Fibroblast of skin of abdomen (primary cell): ENCODE results near the gene FRMD4B.
"Not testable (repeated sequence)": the region's sequence is repeated elsewhere in the genome, so short reads cannot be mapped to it uniquely, and the experiment has no call there.

ENCODE experiments used
- DNase-seq: peaks from one replicate; pipeline ENCODE4 v3.0.0-alpha.2; 2013

The FRMD4B gene

DNA sequence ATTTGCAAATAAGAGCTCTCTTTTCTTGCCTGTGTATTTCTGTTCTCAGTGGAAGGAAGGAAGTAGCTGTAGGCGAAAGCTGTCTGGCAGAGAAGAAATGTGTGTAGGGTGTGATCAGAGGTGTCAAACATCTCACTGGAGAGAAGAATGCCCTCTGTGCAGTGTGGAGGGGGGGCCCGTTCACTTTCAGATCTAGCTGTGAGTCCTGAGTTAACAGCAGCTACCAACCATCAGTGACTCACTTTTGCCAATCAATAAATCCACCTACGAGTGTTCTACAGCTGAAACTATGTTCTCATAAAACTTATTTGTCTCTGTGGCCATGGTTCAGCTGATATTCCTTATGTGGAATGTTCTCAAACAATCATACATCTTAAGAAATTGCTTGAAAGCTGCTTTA, 103.7 kb downstream of the FRMD4B start:
- no peak for DNase-seq

DNA sequence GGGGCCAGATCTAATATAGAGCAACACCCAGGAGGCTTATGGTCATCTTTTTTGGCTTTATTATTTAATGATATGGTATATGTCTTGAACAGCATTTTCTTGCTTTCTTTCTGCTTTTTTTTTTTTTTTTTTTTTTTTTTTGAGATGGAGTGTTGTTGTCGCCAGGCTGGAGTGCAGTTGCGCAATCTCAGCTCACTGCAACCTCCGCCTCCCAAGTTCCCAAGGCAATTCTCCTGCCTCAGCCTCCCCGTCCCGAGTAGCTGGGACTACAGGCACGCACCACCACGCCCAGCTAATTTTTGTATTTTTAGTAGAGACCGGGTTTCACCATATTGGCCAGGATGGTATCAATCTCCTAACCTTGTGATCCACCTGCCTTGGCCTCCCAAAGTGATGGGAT, 108.5 kb downstream of the FRMD4B start:
- not testable (repeated sequence) for DNase-seq

DNA sequence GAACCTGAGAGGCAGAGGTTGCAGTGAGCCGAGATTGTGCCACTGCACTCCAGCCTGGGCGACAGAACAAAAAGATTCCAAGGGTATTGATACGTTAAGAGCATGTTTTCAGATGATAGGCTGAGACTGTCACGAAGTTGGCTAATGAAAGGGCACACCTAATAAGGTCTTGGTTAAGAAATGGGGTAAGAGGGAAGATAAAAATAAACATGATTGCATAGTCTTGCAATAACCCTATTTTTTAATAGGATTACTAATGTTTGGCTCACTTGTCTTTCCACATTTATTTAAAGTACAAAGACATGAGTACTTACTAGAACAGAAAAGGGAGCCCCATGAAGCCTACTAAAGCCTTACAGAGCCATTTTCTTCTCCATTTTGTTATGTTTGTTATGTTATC, 109.0 kb downstream of the FRMD4B start:
- DNase-seq: no peak

GRCh38 chr3:69276191-69276590, 109.7 kb downstream of the FRMD4B start:
- DNase-seq: not testable (repeated sequence)

DNA sequence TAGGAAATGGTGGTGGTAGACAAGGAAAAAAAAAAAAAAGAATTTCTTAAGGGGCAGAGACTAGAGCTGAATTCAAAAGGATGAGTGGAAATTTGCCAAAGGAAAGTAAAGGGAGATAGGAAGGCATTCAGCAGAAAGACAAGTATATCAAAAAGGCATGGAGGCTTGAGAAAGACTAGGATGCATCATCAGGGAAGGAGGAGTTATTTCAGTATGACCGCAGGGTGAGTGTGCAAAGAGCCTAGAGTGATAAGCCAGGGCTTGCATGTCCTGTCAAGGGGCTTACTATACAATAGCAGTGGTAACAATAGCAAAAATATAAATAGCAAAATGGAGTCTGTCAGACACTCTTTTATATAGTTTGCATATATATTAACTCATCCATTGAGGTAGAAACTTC, 112.0 kb downstream of the FRMD4B start:
- no peak for DNase-seq

DNA sequence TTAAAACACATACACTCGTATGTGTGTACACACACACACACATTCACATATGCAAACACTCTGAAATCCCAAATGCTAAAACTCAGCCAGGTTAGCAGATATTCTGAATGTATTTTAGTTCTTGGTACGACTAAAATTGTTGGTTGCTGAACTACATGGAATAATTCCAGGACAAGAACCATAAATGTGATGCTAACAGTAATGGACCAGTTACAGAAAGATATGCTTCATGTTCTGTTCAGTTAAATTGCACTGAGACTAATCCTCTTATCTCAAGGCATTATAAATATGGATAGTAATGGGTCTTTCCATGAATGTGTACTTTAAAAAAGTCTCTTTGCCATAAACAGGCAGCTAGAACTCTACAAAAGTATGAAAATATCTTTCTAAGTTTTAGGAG, 113.3 kb downstream of the FRMD4B start:
- DNase-seq: no peak

DNA sequence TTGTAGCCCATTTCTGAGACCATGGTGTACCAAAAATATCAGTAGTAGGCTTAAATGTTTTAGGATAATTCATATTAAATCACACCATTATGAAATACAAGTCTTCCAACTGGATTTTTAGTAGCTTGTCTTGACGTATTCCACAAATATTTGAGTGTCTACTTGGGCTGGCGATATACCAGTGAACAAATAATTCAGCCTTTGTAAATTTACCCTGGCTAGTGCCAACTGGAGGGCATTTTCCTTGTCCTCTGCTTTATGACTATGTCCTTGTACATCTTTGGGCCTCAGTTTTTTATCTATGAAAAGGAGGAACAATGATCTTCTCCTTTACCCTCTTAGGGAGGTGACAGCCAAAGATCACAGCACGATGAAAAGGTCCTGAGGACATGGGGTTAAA, 114.8 kb downstream of the FRMD4B start:
- no peak for DNase-seq

- DNase-seq: no peak
Measured at GRCh38 chr3:69266585-69266984, 119.3 kb downstream of the FRMD4B start.

DNA sequence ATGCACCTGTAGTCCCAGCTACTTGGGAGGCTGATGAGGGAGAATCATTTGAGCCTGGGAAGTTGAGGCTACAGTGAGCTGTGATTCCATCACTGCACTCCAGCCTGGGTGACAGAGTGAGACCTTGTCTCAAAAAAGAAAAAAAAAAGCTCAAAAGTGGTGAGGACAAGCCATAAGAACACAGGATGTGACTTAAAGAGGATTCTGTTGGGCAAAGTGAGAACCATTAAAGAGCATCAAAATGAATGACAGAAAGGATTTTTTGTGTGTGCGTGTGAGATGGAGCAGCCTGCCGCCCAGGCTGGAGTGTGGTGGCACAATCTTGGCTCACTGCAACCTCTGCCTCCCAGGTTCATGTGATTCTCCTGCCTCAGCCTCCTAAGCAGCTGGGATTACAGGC, 119.8 kb downstream of the FRMD4B start:
- DNase-seq: not testable (repeated sequence)

GRCh38 chr3:69260843-69261405, 125.0 kb downstream of the FRMD4B start:
- DNase-seq: not testable (repeated sequence)

GRCh38 chr3:69260216-69260787, 125.6 kb downstream of the FRMD4B start:
- no peak for DNase-seq

DNA sequence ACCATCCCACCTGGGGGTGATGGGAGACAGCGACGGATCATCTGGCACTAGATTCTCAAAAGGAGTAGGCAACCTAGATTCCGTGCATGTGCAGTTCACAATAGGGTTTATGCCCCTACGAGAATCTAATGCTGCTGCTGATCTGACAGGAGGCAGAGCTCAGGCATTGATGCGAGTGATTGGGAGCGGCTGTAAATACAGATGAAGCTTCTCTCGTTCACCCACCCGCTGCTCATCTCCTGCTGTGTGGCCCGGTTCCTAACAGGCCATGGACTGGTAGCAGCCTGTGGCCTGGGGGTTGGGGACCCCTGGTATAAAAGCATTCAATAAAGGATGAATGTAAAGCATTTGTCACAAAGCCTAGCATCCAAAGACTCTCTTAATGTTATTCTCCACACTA, 126.8 kb downstream of the FRMD4B start:
- DNase-seq: no peak

DNA sequence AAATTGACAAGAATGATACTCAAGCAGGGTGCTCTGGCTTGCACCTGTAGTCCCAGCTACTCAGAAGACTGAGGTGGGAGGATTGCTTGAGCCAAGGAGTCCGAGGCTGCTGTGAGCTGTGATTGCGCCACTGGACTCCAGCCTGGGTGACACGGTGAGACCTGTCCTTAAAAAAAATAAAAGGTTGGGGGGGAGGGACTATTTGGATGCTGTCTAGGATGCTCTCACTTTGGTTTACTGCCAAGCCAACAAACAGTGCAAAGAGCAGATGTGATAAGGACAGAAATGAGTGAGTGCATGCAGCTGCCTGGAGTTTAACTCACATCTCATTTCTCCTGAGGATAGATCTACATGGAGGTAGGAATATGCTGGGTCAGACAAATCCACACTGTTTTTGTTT, 130.0 kb downstream of the FRMD4B start:
- no peak for DNase-seq

DNA sequence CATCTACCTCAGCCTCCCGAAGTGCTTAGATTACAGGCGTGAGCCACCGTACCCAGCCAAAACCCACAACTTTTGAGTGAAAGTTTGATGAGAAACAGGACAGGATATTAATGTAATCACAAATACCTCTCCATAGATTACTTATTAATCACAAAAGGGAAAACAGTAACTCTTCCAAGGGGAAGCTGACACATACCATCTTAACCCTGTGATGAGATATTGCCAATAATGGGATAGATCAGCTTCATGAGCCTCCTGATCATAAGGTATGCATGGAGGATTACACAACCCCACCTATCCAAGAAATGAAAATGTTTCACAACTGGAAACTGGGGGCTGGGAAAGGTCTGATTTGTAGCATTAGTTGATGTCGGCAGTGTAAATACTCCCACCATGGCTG, 131.5 kb downstream of the FRMD4B start:
- DNase-seq: no peak

GRCh38 chr3:69252631-69253030, 133.3 kb downstream of the FRMD4B start:
- no peak for DNase-seq

GRCh38 chr3:69252141-69252540, 133.7 kb downstream of the FRMD4B start:
- no peak for DNase-seq

DNA sequence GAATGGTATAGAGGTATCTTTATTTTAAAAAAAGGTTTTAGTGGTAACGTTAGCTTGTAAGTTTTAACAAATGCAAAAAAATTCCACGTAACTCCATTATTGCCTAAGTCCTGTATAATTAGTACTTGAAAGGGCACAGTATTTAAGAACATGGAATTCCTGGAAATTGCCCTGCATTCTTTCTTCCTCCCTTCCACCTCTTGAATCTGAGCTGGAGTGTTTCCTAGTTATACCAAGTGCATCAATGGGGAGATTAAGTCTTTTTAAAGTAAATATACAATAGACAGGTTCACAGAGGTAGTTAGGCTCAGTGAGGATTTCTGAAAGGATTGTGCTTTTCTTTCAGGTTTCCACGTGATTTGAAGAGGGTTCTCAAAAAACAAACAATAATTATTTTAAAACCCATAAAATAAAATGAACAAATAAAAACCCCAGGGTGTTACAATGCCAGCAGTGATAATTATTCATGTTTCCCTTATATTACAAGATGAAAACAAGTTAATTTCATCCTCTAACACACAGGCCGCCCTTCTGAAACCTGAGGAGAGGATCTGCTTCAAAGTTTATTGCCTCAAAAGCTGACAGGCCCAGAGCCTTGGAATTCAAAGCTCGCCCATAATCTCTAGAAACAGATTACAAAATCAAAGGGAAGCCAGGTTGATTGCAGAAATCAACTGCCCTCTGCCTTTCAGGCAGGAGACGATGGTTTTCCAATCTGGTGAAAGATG, 134.6 kb downstream of the FRMD4B start:
- no peak for DNase-seq

GRCh38 chr3:69250014-69250413, 135.9 kb downstream of the FRMD4B start:
- peak; percentile 53 for DNase-seq

DNA sequence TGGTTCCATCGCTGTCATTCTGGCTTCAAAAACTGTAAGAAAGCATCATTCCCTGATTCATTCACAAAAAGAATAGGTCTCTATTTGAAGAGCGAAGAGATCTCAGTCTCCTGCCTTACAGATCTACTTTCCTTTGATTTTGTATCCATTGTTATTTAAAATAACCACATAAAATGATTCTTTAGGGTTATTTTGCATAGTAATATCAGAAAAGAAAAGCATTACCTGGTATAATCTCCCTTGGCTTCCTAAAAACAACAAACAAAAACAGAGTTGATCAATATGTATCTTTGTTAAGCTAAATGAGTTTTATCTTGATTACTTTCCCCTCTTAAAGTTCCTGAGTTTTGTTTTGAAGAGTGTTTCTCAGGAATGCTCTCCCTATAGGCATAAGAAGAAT, 136.9 kb downstream of the FRMD4B start:
- DNase-seq: no peak

GRCh38 chr3:69248436-69248835, 137.5 kb downstream of the FRMD4B start:
- DNase-seq: no peak

DNA sequence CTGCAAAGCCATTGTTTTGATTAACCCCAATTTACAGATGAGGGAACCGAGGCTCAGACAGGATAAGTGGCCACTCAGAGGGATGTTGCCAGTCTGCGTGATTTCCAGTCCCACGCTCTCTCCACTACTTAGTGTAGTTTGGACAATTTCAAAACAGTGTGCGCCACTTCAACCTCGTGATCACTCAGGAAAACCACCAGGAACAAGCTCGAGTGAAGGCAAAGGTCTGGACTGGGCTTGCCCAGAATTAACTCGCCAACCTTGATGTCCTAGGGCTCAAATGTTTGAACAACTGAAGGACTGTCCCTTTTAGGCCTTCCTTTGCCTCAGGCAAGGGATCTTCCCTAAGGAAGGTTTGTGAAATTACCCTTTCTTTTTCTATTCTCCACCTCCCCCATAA, 139.3 kb downstream of the FRMD4B start:
- DNase-seq: no peak

DNA sequence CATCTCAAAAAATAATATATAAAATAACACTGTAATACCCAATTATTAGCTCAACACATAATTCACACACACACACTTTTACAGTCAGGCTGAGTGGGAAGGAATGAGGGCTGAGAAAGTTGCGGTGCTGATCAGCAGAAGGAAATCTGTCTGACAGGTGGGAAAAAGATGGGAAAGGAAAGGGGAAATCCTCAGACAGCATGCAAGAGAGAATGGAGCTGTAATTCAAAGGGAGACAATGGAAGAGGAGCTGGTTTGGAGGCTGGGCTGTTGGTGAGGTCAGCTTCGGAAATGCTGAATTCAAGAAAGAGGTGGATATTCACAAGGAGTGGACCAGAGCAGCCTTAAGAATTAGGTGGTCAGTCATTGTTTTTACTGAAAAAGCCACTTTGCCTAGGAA, 141.8 kb downstream of the FRMD4B start:
- DNase-seq: no peak

DNA sequence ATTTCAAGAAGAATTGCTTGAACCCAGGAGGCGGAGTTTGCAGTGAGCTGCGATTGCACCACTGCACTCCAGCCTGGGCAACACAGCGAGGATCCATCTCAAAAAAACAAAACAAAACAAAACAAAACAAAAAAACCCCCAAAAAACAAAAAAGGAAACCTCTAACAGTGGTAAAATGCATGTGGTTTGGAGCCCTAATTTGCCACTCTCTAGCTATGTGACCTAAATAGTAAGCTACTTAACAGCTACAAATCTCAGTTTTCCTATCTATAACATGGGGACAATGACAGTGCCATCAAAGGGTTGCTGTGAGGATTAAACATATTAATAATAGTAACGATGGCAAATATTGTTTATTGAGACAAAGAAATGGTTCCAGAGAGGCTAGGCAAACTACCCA, 144.1 kb downstream of the FRMD4B start:
- DNase-seq: no peak
